IMR-90 (cell line): ENCODE data around the gene PRRX1. TPM values are rescaled to one million over a fixed set of nuclear protein-coding genes. Genes with fewer than 3 reads are reported as not detected.

Source experiments
- ATAC-seq: fragments of 200-7000 bp; cut with Tn5 transposase; 2 replicates; pipeline ENCODE4 v1.9.1; 2020; ENCODE audit warnings: low read depth, mild to moderate bottlenecking, moderate library complexity
- BruUV-seq: library from RNA; stranded (reverse); fragments of 400-500 nt; replicated peaks from 2 replicates; lab custom pipeline; 2021; lab: Mats Ljungman, UMichigan
- CTCF ChIA-PET: fragments of 300-600 bp; formaldehyde crosslinking; extraction: SDS; loops from one replicate; lab custom pipeline; 2021; ENCODE audit warnings: antibody characterized with exemption; lab: Yijun Ruan, JAX
- POLR2A ChIA-PET: fragments of 300-600 bp; sonication (Branson Sonifier 250); formaldehyde crosslinking; loops from one replicate; lab custom pipeline; 2022; ENCODE audit warnings: antibody characterized with exemption; ENCODE audit not compliant: unreplicated experiment; lab: Charles Lee
- DNase-seq: peaks from one replicate; pipeline ENCODE4 v3.0.0; 2013
- H2AFZ ChIP-seq: replicated peaks from 2 replicates; pipeline ENCODE3; 2013; ENCODE audit warnings: low read length, mild to moderate bottlenecking; ENCODE audit not compliant: poor library complexity
- H2AK5ac ChIP-seq: 2 replicates; pipeline ENCODE4 v1.6.1; 2013; ENCODE audit warnings: low read depth, low read length, inconsistent platforms
- H2AK9ac ChIP-seq: replicated peaks from 2 replicates; pipeline ENCODE3; 2013; ENCODE audit warnings: mild to moderate bottlenecking, low read depth, low read length, moderate library complexity; ENCODE audit not compliant: poor library complexity
- H2BK120ac ChIP-seq: 2 replicates; pipeline ENCODE4 v1.6.1; 2013; ENCODE audit warnings: low read depth, low read length, inconsistent platforms
- H2BK15ac ChIP-seq: 3 replicates; pipeline ENCODE4 v1.6.1; 2013; ENCODE audit warnings: low read depth, low read length, inconsistent platforms
- H2BK20ac ChIP-seq: 2 replicates; pipeline ENCODE4 v1.6.1; 2013; ENCODE audit warnings: low read depth, mild to moderate bottlenecking, inconsistent platforms, low read length, moderate library complexity
- H2BK5ac ChIP-seq: 2 replicates; pipeline ENCODE4 v1.6.1; 2013; ENCODE audit warnings: mild to moderate bottlenecking, low read depth, low read length, inconsistent platforms; ENCODE audit not compliant: poor library complexity, severe bottlenecking
- H3K14ac ChIP-seq: replicated peaks from 2 replicates; pipeline ENCODE4 v1.6.1; 2013; ENCODE audit warnings: low read depth, low read length, inconsistent platforms
- H3K18ac ChIP-seq: 2 replicates; pipeline ENCODE4 v1.6.1; 2013; ENCODE audit warnings: low read depth, low read length, control low read depth
- H3K23ac ChIP-seq: 2 replicates; pipeline ENCODE4 v1.6.1; 2013; ENCODE audit warnings: low read depth, low read length, inconsistent platforms
- H3K27ac ChIP-seq: 2 replicates; pipeline ENCODE4 v1.5.1; 2013; ENCODE audit warnings: mild to moderate bottlenecking, control low read depth, low read length; ENCODE audit not compliant: insufficient read depth
- H3K27me3 ChIP-seq: 2 replicates; pipeline ENCODE4 v1.6.1; 2013; ENCODE audit warnings: low read length; ENCODE audit not compliant: control insufficient read depth, insufficient read depth
- H3K36me3 ChIP-seq: 2 replicates; pipeline ENCODE4 v1.6.1; 2013; ENCODE audit warnings: low read length, mixed read lengths; ENCODE audit not compliant: control insufficient read depth, insufficient read depth
- H3K4ac ChIP-seq: 2 replicates; pipeline ENCODE4 v1.6.1; 2013; ENCODE audit warnings: low read depth, low read length, inconsistent platforms
- H3K4me1 ChIP-seq: 2 replicates; pipeline ENCODE4 v1.6.1; 2013; ENCODE audit warnings: low read length, mixed read lengths; ENCODE audit not compliant: control insufficient read depth, insufficient read depth
- H3K4me2 ChIP-seq: 2 replicates; pipeline ENCODE4 v1.6.1; 2013; ENCODE audit warnings: low read depth, mild to moderate bottlenecking, control low read depth, low read length, moderate library complexity
- H3K4me3 ChIP-seq: 2 replicates; pipeline ENCODE4 v1.5.1; 2013; ENCODE audit warnings: low read depth, mild to moderate bottlenecking, control low read depth, low read length, moderate library complexity; ENCODE audit not compliant: insufficient read depth
- H3K56ac ChIP-seq: 2 replicates; pipeline ENCODE4 v1.6.1; 2013; ENCODE audit warnings: low read length, inconsistent platforms; ENCODE audit not compliant: insufficient read depth; ENCODE audit errors: extremely low read depth
- H3K79me1 ChIP-seq, 2 experiments: 2 replicates each; pipeline ENCODE4 v1.6.1; 2013; ENCODE audit warnings: low read length in 2 of 2, inconsistent platforms in 1 of 2, low read depth in 1 of 2
- H3K9ac ChIP-seq: 2 replicates; pipeline ENCODE4 v1.6.1; 2013; ENCODE audit warnings: low read depth, low read length, control low read depth
- H3K9me1 ChIP-seq: 2 replicates; pipeline ENCODE4 v1.6.1; 2013; ENCODE audit warnings: low read length, inconsistent platforms; ENCODE audit not compliant: insufficient read depth
- H3K9me3 ChIP-seq: 2 replicates; pipeline ENCODE4 v1.6.1; 2013; ENCODE audit warnings: low read length; ENCODE audit not compliant: control insufficient read depth, insufficient read depth
- H4K20me1 ChIP-seq: 2 replicates; pipeline ENCODE4 v1.6.1; 2013; ENCODE audit warnings: low read length, inconsistent platforms; ENCODE audit not compliant: insufficient read depth
- H4K5ac ChIP-seq: 2 replicates; pipeline ENCODE4 v1.6.1; 2013; ENCODE audit warnings: mild to moderate bottlenecking, low read depth, low read length, control low read depth
- H4K8ac ChIP-seq, 2 experiments: 2 replicates each; pipeline ENCODE4 v1.6.1; 2013; ENCODE audit warnings: low read depth in 2 of 2, low read length in 2 of 2, control low read depth in 1 of 2, inconsistent platforms in 1 of 2
- H4K91ac ChIP-seq: 2 replicates; pipeline ENCODE4 v1.6.1; 2013; ENCODE audit warnings: low read depth, low read length, inconsistent platforms; ENCODE audit not compliant: insufficient read depth
- MXI1 ChIP-seq: IDR thresholded peaks from 2 replicates; pipeline ENCODE4 v1.6.1; 2012; ENCODE audit warnings: low read depth, mild to moderate bottlenecking, low read length, moderate library complexity, borderline replicate concordance
- SMC3 ChIP-seq: fragments of 150-350 bp; IDR thresholded peaks from 2 replicates; pipeline ENCODE4 v1.6.1; 2016; ENCODE audit warnings: low read depth, mild to moderate bottlenecking, antibody characterized with exemption, low read length, moderate library complexity
- WGBS, 2 experiments: methylation state at CpG; one replicate each; pipeline versions ENCODE4 v1.1.5 to v1.1.7; 2013; ENCODE audit warnings: missing lambda C conversion rate in 2 of 2; ENCODE audit not compliant: insufficient read length in 1 of 2; ENCODE audit errors: extremely low coverage in 2 of 2; 5-methylcytosine and 5-hydroxymethylcytosine counted together
- dilution Hi-C: fragments of 300-500 bp; cut with HindIII; formaldehyde crosslinking; loops from one replicate; pipeline ENCODE4 v1.14.3; 2018; ENCODE audit warnings: low sequenced_read_pairs; ENCODE audit not compliant: unreplicated experiment
- in situ Hi-C: fragments of 300-500 bp; cut with MboI; formaldehyde crosslinking; loops from 3 replicates; pipeline ENCODE4 v1.14.3; 2019; ENCODE audit warnings: low sequenced_read_pairs, inconsistent platforms, mixed read lengths
- intact Hi-C: fragments of 100-400 bp; cut with micrococcal nuclease; formaldehyde crosslinking; loops from 2 replicates; pipeline ENCODE4 v1.10.0; 2022
- polyA plus RNA-seq, 3 experiments: library from polyadenylated mRNA; depleted of rRNA; stranded (reverse); fragments of >200 nt; gene quantifications; 2 replicates each; pipeline ENCODE4 v1.2.3, GENCODE V29; 2012; ENCODE audit warnings: low replicate concordance in 1 of 3
- total RNA-seq: library from RNA; depleted of rRNA; stranded (reverse); fragments of >200 nt; gene quantifications from 2 replicates; pipeline ENCODE4 v1.2.3, GENCODE V29; 2012
- TF ChIP-seq, protein P1 (sequence below): fragments of 150-350 bp; IDR thresholded peaks from 2 replicates; pipeline ENCODE4 v1.6.1; 2017; ENCODE audit warnings: mild to moderate bottlenecking, antibody characterized with exemption, low read length, low read depth

Gene PRRX1
- total and polyA plus RNA-seq, 2 of the 4 experiments (the other 2 are of a cell fraction): 50.0 to 65.4 TPM

DNA sequence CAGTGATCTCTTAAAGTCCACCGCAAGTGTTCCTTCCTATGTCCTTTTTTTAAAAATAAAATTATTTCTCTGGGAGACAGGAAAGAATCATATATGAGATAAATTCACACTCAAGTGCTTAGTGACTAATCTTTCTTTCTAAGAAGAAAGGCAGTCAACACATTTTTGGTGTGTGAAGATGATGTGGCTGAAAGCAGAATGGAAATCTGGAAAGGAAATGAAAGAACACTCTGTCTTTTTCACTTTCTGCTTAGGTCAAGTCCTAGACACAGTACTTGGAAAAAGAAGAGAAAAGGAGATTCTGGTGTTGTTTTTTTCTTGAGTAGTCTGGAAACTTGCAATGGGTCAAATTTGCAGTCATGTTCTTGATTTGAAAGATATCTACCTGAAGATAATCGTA lies 45.5 kb upstream of the PRRX1 start:
- in situ Hi-C loops: no loop called here
- no peak for TF ChIP-seq MXI1
- TF ChIP-seq SMC3: no peak
- TF ChIP-seq, protein P1, sequence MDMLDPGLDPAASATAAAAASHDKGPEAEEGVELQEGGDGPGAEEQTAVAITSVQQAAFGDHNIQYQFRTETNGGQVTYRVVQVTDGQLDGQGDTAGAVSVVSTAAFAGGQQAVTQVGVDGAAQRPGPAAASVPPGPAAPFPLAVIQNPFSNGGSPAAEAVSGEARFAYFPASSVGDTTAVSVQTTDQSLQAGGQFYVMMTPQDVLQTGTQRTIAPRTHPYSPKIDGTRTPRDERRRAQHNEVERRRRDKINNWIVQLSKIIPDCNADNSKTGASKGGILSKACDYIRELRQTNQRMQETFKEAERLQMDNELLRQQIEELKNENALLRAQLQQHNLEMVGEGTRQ: no peak
- Histone ChIP-seq H4K91ac (no peak overlapping the region), H4K20me1 (no peaks in the 10 kb centered on the region), H3K9me3 (peaks cover 2% of the 10 kb centered on the region; the same call in 1 of the 2 replicates), H2AK9ac (no peak overlapping the region), H3K4me2 (no peak overlapping the region), H3K18ac (no peak overlapping the region), H2BK15ac (no peak overlapping the region), H3K23ac (no peak overlapping the region), H3K56ac (no peak overlapping the region), H3K79me1 (no peaks in the 10 kb centered on the region), H2BK5ac (no peak overlapping the region), H2BK120ac (no peak overlapping the region), H4K8ac (no peak overlapping the region), H3K9me1 (no peaks in the 10 kb centered on the region), H3K4ac (no peak overlapping the region), H2AK5ac (no peak overlapping the region), H2AFZ (no peak overlapping the region), H2BK20ac (no peak overlapping the region), H3K14ac (no peak overlapping the region), H3K4me1 (no peaks in the 10 kb centered on the region; the same call in 1 of the 2 replicates), H3K4me3 (no peak overlapping the region), H4K5ac (no peak overlapping the region), H3K36me3 (no peaks in the 10 kb centered on the region), H3K27me3 (no peaks in the 10 kb centered on the region), H3K9ac (no peak overlapping the region), H3K27ac (no peak overlapping the region)
- no CpG with 5 or more reads among the region's 2 CpGs for WGBS, 2 experiments
- BruUV-seq: no TSS peak
- DNase-seq: no peak
- ChIA-PET CTCF (no interaction called here), POLR2A (no interaction called here)
- intact Hi-C loops: no loop called here
- ATAC-seq: no peak
- dilution Hi-C loops: no loop called here
